ENCODE measurements around the gene TAF1D. TPM values are rescaled to one million over a fixed set of nuclear protein-coding genes. Genes with fewer than 3 reads are reported as not detected.
"Not testable (repeated sequence)": the region's sequence is repeated elsewhere in the genome, so short reads cannot be mapped to it uniquely, and the experiment has no call there.

TAF1D gene
- 100 to 1,000 TPM; 183 to 184 TPM for total RNA-seq

GRCh38 chr11:93741094-93741881 is at the start of gene TAF1D, which contains the start of gene C11orf54:
TAF1D (minus strand) TSS chr11:93741495; CDS start chr11:93739304, 2,191 bp downstream.
C11orf54 (plus strand) TSS chr11:93741672; CDS start chr11:93747394, 5,722 bp downstream.
- H3K27me3 Mint-ChIP-seq = no peaks in the 10 kb centered on the region
- H3K36me3 Mint-ChIP-seq (ENCODE audit: low read depth) = peaks cover 59% of the 10 kb centered on the region
- peak; percentile 98 for DNase-seq
- no peaks in the 10 kb centered on the region for H3K9me3 Mint-ChIP-seq
- ChIA-PET CTCF (interaction anchor here (0.6 to 5.0 kb wide), 8 partner anchors 13 to 545 kb away, joined by 3 to 47 read pairs (median 4); partner anchors contain the start of gene MED17), POLR2A (interaction anchor here (0.6 to 9.6 kb wide), 37 partner anchors 9 to 1326 kb away, joined by 3 to 325 read pairs (median 4); partner anchors contain the start of genes ANKRD49, CEP295, FUT4 and MED17)
- H3K27ac Mint-ChIP-seq = peak within 1 kb of the TSS; percentile 98
- peaks cover 50% of the 10 kb centered on the region for H3K4me1 Mint-ChIP-seq
- peak within 1 kb of the TSS; percentile 99 for H3K4me3 Mint-ChIP-seq

GRCh38 chr11:93784935-93785360 is 43.7 kb upstream of the TAF1D start:
- H3K36me3 Mint-ChIP-seq (ENCODE audit: low read depth) = peaks cover 53% of the 10 kb centered on the region
- peaks cover 50% of the 10 kb centered on the region for H3K4me1 Mint-ChIP-seq
- no peaks in the 10 kb centered on the region for H3K9me3 Mint-ChIP-seq
- ChIA-PET POLR2A (interaction anchor here (0.7 to 9.1 kb wide), 3 partner anchors 10 to 46 kb away, joined by 3 to 325 read pairs (median 4); partner anchors contain the start of genes C11orf54 and TAF1D), CTCF (interaction anchor here (1.1 kb wide), 1 partner anchor 44 kb away, joined by 9 read pairs; the partner anchor contains the start of genes C11orf54 and TAF1D)
- H3K27ac Mint-ChIP-seq = peak overlapping the region; percentile 90
- peak overlapping the region; percentile 97 for H3K4me3 Mint-ChIP-seq
- H3K27me3 Mint-ChIP-seq = no peaks in the 10 kb centered on the region
- DNase-seq = no peak

GRCh38 chr11:93784145-93784934 is 43.0 kb upstream of the TAF1D start, which contains the start of gene MED17:
MED17 (plus strand) TSS chr11:93784282; CDS start chr11:93784514, 232 bp downstream.
- Mint-ChIP-seq H3K4me1 (peaks cover 50% of the 10 kb centered on the region), H3K27ac (peak within 1 kb of the TSS; percentile 90), H3K9me3 (no peaks in the 10 kb centered on the region), H3K27me3 (no peaks in the 10 kb centered on the region), H3K36me3 (ENCODE audit: low read depth) (peaks cover 51% of the 10 kb centered on the region), H3K4me3 (peak within 1 kb of the TSS; percentile 97)
- ChIA-PET CTCF (interaction anchor here (0.8 to 3.8 kb wide), 8 partner anchors 16 to 344 kb away, joined by 3 to 47 read pairs (median 4); partner anchors contain the start of genes C11orf54, CEP295, PANX1 and TAF1D), POLR2A (interaction anchor here (0.7 to 9.1 kb wide), 28 partner anchors 8 to 1310 kb away, joined by 3 to 325 read pairs (median 5); partner anchors contain the start of genes ANKRD49, C11orf54, CEP295 and FUT4)
- DNase-seq = peak; percentile 91

GRCh38 chr11:93783765-93784144 is 42.5 kb upstream of the TAF1D start:
- no peaks in the 10 kb centered on the region for H3K27me3 Mint-ChIP-seq
- H3K36me3 Mint-ChIP-seq (ENCODE audit: low read depth) = peaks cover 45% of the 10 kb centered on the region
- peak overlapping the region; percentile 90 for H3K27ac Mint-ChIP-seq
- peaks cover 48% of the 10 kb centered on the region for H3K4me1 Mint-ChIP-seq
- peak overlapping the region; percentile 97 for H3K4me3 Mint-ChIP-seq
- ChIA-PET CTCF (interaction anchor here (0.8 to 3.8 kb wide), 8 partner anchors 15 to 345 kb away, joined by 3 to 47 read pairs (median 4); partner anchors contain the start of genes C11orf54, CEP295, PANX1 and TAF1D), POLR2A (interaction anchor here (0.7 to 9.1 kb wide), 28 partner anchors 9 to 1310 kb away, joined by 3 to 325 read pairs (median 5); partner anchors contain the start of genes ANKRD49, C11orf54, CEP295 and FUT4)
- DNase-seq = no peak
- no peaks in the 10 kb centered on the region for H3K9me3 Mint-ChIP-seq

GRCh38 chr11:93783362-93783761 is 42.1 kb upstream of the TAF1D start:
- H3K4me3 Mint-ChIP-seq = peak overlapping the region; percentile 97
- peak overlapping the region; percentile 90 for H3K27ac Mint-ChIP-seq
- H3K9me3 Mint-ChIP-seq = no peaks in the 10 kb centered on the region
- H3K4me1 Mint-ChIP-seq = peaks cover 46% of the 10 kb centered on the region
- no peaks in the 10 kb centered on the region for H3K27me3 Mint-ChIP-seq
- CTCF ChIA-PET = interaction anchor here (0.8 to 3.8 kb wide), 6 partner anchors 15 to 345 kb away, joined by 3 to 47 read pairs (median 4); partner anchors contain the start of genes C11orf54, PANX1 and TAF1D
- POLR2A ChIA-PET = interaction anchor here (0.8 to 9.1 kb wide), 24 partner anchors 9 to 761 kb away, joined by 3 to 325 read pairs (median 5); partner anchors contain the start of genes C11orf54, CEP295, FUT4 and PANX1
- DNase-seq = no peak
- peaks cover 43% of the 10 kb centered on the region for H3K36me3 Mint-ChIP-seq (ENCODE audit: low read depth)

- CTCF ChIA-PET = no interaction called here
- H3K4me3 Mint-ChIP-seq = no peak overlapping the region
- no peaks in the 10 kb centered on the region for H3K27me3 Mint-ChIP-seq
- no peak overlapping the region for H3K27ac Mint-ChIP-seq
- no peak for DNase-seq
- no peaks in the 10 kb centered on the region for H3K4me1 Mint-ChIP-seq
- POLR2A ChIA-PET = interaction anchor here (2.6 kb wide), 1 partner anchor 10 kb away, joined by 8 read pairs; no protein-coding TSS in a partner anchor
- H3K9me3 Mint-ChIP-seq = peaks cover 2% of the 10 kb centered on the region
- H3K36me3 Mint-ChIP-seq (ENCODE audit: low read depth) = peaks cover 12% of the 10 kb centered on the region
These were observed 34.0 kb upstream of the TAF1D start for GRCh38 chr11:93775289-93775688.

GRCh38 chr11:93774560-93774959 is 33.3 kb upstream of the TAF1D start:
- H3K9me3 Mint-ChIP-seq; H3K4me1 Mint-ChIP-seq; H3K36me3 Mint-ChIP-seq (ENCODE audit: low read depth); H3K27ac Mint-ChIP-seq; DNase-seq; H3K4me3 Mint-ChIP-seq; CTCF ChIA-PET; H3K27me3 Mint-ChIP-seq: not testable (repeated sequence)
- POLR2A ChIA-PET = interaction anchor here (2.0 to 2.6 kb wide), 2 partner anchors 8 to 9 kb away, joined by 8 read pairs; partner anchors contain the start of gene MED17

- CTCF ChIA-PET = no interaction called here
- no peaks in the 10 kb centered on the region for H3K27me3 Mint-ChIP-seq
- no peaks in the 10 kb centered on the region for H3K4me1 Mint-ChIP-seq
- no peak for DNase-seq
- H3K36me3 Mint-ChIP-seq (ENCODE audit: low read depth) = peaks cover 6% of the 10 kb centered on the region
- peaks cover 2% of the 10 kb centered on the region for H3K9me3 Mint-ChIP-seq
- no peak overlapping the region for H3K27ac Mint-ChIP-seq
- POLR2A ChIA-PET = interaction anchor here (1.5 to 2.0 kb wide), 2 partner anchors 9 to 32 kb away, joined by 4 to 8 read pairs; partner anchors contain the start of genes C11orf54, MED17 and TAF1D
- H3K4me3 Mint-ChIP-seq = no peak overlapping the region
These were observed 32.4 kb upstream of the TAF1D start for GRCh38 chr11:93773601-93774200.

GRCh38 chr11:93773045-93773477 is 31.8 kb upstream of the TAF1D start:
- H3K27me3 Mint-ChIP-seq = no peaks in the 10 kb centered on the region
- H3K4me3 Mint-ChIP-seq = no peak overlapping the region
- no peak for DNase-seq
- CTCF ChIA-PET = no interaction called here
- POLR2A ChIA-PET = interaction anchor here (1.5 to 2.0 kb wide), 2 partner anchors 10 to 32 kb away, joined by 4 to 8 read pairs; partner anchors contain the start of genes C11orf54, MED17 and TAF1D
- H3K4me1 Mint-ChIP-seq = no peaks in the 10 kb centered on the region
- H3K36me3 Mint-ChIP-seq (ENCODE audit: low read depth) = peaks cover 13% of the 10 kb centered on the region
- no peak overlapping the region for H3K27ac Mint-ChIP-seq
- peaks cover 4% of the 10 kb centered on the region for H3K9me3 Mint-ChIP-seq

GRCh38 chr11:93772123-93772522 is 30.8 kb upstream of the TAF1D start:
- peaks cover 18% of the 10 kb centered on the region for H3K36me3 Mint-ChIP-seq (ENCODE audit: low read depth)
- no peak overlapping the region for H3K27ac Mint-ChIP-seq
- ChIA-PET CTCF (no interaction called here), POLR2A (interaction anchor here (0.8 to 1.5 kb wide), 2 partner anchors 31 to 32 kb away, joined by 3 to 4 read pairs; partner anchors contain the start of genes C11orf54 and TAF1D)
- no peaks in the 10 kb centered on the region for H3K27me3 Mint-ChIP-seq
- DNase-seq = no peak
- peaks cover 3% of the 10 kb centered on the region for H3K9me3 Mint-ChIP-seq
- H3K4me1 Mint-ChIP-seq = no peaks in the 10 kb centered on the region
- no peak overlapping the region for H3K4me3 Mint-ChIP-seq

- no peak overlapping the region for H3K4me3 Mint-ChIP-seq
- peaks cover 37% of the 10 kb centered on the region for H3K36me3 Mint-ChIP-seq (ENCODE audit: low read depth)
- CTCF ChIA-PET = no interaction called here
- H3K4me1 Mint-ChIP-seq = no peaks in the 10 kb centered on the region
- DNase-seq = no peak
- POLR2A ChIA-PET = no interaction called here
- H3K27me3 Mint-ChIP-seq = no peaks in the 10 kb centered on the region
- peaks cover 13% of the 10 kb centered on the region for H3K9me3 Mint-ChIP-seq
- H3K27ac Mint-ChIP-seq = no peak overlapping the region
These were observed 28.9 kb upstream of the TAF1D start for GRCh38 chr11:93770160-93770559.
